H9 (cell line): ENCODE results near the gene WNT3A. TPM values are rescaled to one million over a fixed set of nuclear protein-coding genes. Genes with fewer than 3 reads are reported as not detected.

Experiments used
- DNase-seq: peaks from one replicate; pipeline ENCODE4 v3.0.0-alpha.2; 2017
- H2AFZ ChIP-seq: one replicate; pipeline ENCODE4 v1.6.1; 2013; ENCODE audit warnings: mild to moderate bottlenecking, low read length, control low read depth, moderate library complexity
- H2AK5ac ChIP-seq: 2 replicates; pipeline ENCODE4 v1.6.1; 2013; ENCODE audit warnings: low read length, control low read depth, mixed read lengths; ENCODE audit not compliant: insufficient read length
- H2BK120ac ChIP-seq: one replicate; pipeline ENCODE4 v1.6.1; 2013; ENCODE audit warnings: low read depth, mild to moderate bottlenecking, low read length, control low read depth, inconsistent platforms; ENCODE audit not compliant: poor library complexity, severe bottlenecking
- H2BK12ac ChIP-seq: 2 replicates; pipeline ENCODE4 v1.6.1; 2013; ENCODE audit warnings: low read length, control low read depth, mixed read lengths, low read depth; ENCODE audit not compliant: insufficient read length
- H2BK15ac ChIP-seq: 2 replicates; pipeline ENCODE4 v1.6.1; 2013; ENCODE audit warnings: low read depth, low read length, control low read depth
- H2BK20ac ChIP-seq: one replicate; pipeline ENCODE4 v1.6.1; 2013; ENCODE audit warnings: low read depth, mild to moderate bottlenecking, low read length, control low read depth, inconsistent platforms; ENCODE audit not compliant: poor library complexity, severe bottlenecking
- H2BK5ac ChIP-seq: 2 replicates; pipeline ENCODE4 v1.6.1; 2013; ENCODE audit warnings: low read length, control low read depth, mixed read lengths; ENCODE audit not compliant: insufficient read length
- H3K14ac ChIP-seq: 2 replicates; pipeline ENCODE4 v1.6.1; 2013; ENCODE audit warnings: low read length, control low read depth; ENCODE audit not compliant: insufficient read depth
- H3K18ac ChIP-seq: 2 replicates; pipeline ENCODE4 v1.6.1; 2013; ENCODE audit warnings: low read depth, mild to moderate bottlenecking, mixed read lengths, low read length, control low read depth; ENCODE audit not compliant: insufficient read length
- H3K23ac ChIP-seq: 2 replicates; pipeline ENCODE4 v1.6.1; 2013; ENCODE audit warnings: low read length, control low read depth, mixed read lengths, low read depth; ENCODE audit not compliant: insufficient read length
- H3K23me2 ChIP-seq: 2 replicates; pipeline ENCODE4 v1.6.1; 2013; ENCODE audit warnings: low read depth, mild to moderate bottlenecking, mixed read lengths, low read length, control low read depth; ENCODE audit not compliant: insufficient read length, poor library complexity, severe bottlenecking
- H3K27ac ChIP-seq: 2 replicates; pipeline ENCODE4 v1.5.1; 2013; ENCODE audit warnings: low read length, control low read depth, mixed read lengths, low read depth; ENCODE audit not compliant: insufficient read length
- H3K27me3 ChIP-seq: 2 replicates; pipeline ENCODE4 v1.6.1; 2013; ENCODE audit warnings: low read length, control low read depth, inconsistent platforms; ENCODE audit not compliant: insufficient read depth
- H3K4ac ChIP-seq: 2 replicates; pipeline ENCODE4 v1.6.1; 2013; ENCODE audit warnings: low read depth, mild to moderate bottlenecking, control low read depth, inconsistent platforms, low read length, moderate library complexity
- H3K4me1 ChIP-seq: 2 replicates; pipeline ENCODE4 v1.6.1; 2013; ENCODE audit warnings: low read length, control low read depth, inconsistent platforms; ENCODE audit not compliant: insufficient read depth
- H3K4me2 ChIP-seq: 2 replicates; pipeline ENCODE4 v1.6.1; 2013; ENCODE audit warnings: low read length, control low read depth, mixed read lengths; ENCODE audit not compliant: insufficient read length, insufficient read depth
- H3K56ac ChIP-seq: 2 replicates; pipeline ENCODE4 v1.6.1; 2013; ENCODE audit warnings: low read depth, mild to moderate bottlenecking, mixed read lengths, low read length, control low read depth; ENCODE audit not compliant: insufficient read length
- H3K79me1 ChIP-seq: 2 replicates; pipeline ENCODE4 v1.6.1; 2013; ENCODE audit warnings: low read depth, mild to moderate bottlenecking, moderate library complexity, low read length, control low read depth, inconsistent platforms; ENCODE audit not compliant: insufficient read depth, poor library complexity, severe bottlenecking
- H3K79me2 ChIP-seq: 2 replicates; pipeline ENCODE4 v1.6.1; 2013; ENCODE audit warnings: low read length, control low read depth, inconsistent platforms; ENCODE audit not compliant: insufficient read depth
- H3K9ac ChIP-seq: 2 replicates; pipeline ENCODE4 v1.6.1; 2013; ENCODE audit warnings: low read length, control low read depth, mixed read lengths; ENCODE audit not compliant: insufficient read length; ENCODE audit errors: extremely low read depth
- H3K9me3 ChIP-seq: one replicate; pipeline ENCODE4 v1.6.1; 2013; ENCODE audit warnings: low read depth, low read length, inconsistent platforms; ENCODE audit not compliant: control insufficient read depth
- H3T11ph ChIP-seq: one replicate; pipeline ENCODE4 v1.6.1; 2013; ENCODE audit warnings: mild to moderate bottlenecking, low read length, control low read depth, inconsistent platforms
- H4K20me1 ChIP-seq: one replicate; pipeline ENCODE4 v1.6.1; 2013; ENCODE audit not compliant: control insufficient read depth, insufficient read length, insufficient read depth
- H4K5ac ChIP-seq: 2 replicates; pipeline ENCODE4 v1.6.1; 2013; ENCODE audit warnings: low read depth, mild to moderate bottlenecking, mixed read lengths, low read length, control low read depth; ENCODE audit not compliant: insufficient read length
- H4K8ac ChIP-seq: replicated peaks from 2 replicates; pipeline ENCODE4 v1.6.1; 2013; ENCODE audit warnings: low read length, control low read depth, mixed read lengths, low read depth; ENCODE audit not compliant: insufficient read length
- H4K91ac ChIP-seq: 2 replicates; pipeline ENCODE4 v1.6.1; 2013; ENCODE audit warnings: low read depth, mild to moderate bottlenecking, moderate library complexity, mixed read lengths, low read length, control low read depth; ENCODE audit not compliant: insufficient read length
- H3K27ac Mint-ChIP-seq, 3 experiments: 2 replicates in 2 of 3; 3 replicates in 1 of 3; pipeline ENCODE4 v1.8.0; 2020 to 2021; ENCODE audit warnings: mixed read lengths in 3 of 3, mild to moderate bottlenecking in 1 of 3, moderate library complexity in 1 of 3
- H3K27me3 Mint-ChIP-seq: 2 replicates; pipeline ENCODE4 v1.8.0; 2021; ENCODE audit warnings: low read depth, mild to moderate bottlenecking, moderate library complexity, mixed read lengths
- H3K36me3 Mint-ChIP-seq, 3 experiments: 2 replicates in 2 of 3; 3 replicates in 1 of 3; pipeline ENCODE4 v1.8.0; 2020 to 2021; ENCODE audit warnings: low read depth in 3 of 3, mixed read lengths in 3 of 3; ENCODE audit not compliant: insufficient read depth in 1 of 3
- H3K4me1 Mint-ChIP-seq, 2 experiments: 2 replicates each; pipeline ENCODE4 v1.8.0; 2020; ENCODE audit warnings: mixed read lengths in 2 of 2
- H3K4me3 Mint-ChIP-seq, 2 experiments: 2 replicates in 1 of 2; 3 replicates in 1 of 2; pipeline ENCODE4 v1.8.0; 2020 to 2021; ENCODE audit warnings: mild to moderate bottlenecking in 2 of 2, mixed read lengths in 2 of 2, moderate library complexity in 1 of 2
- H3K9me3 Mint-ChIP-seq, 2 experiments: 2 replicates in 1 of 2; 3 replicates in 1 of 2; pipeline ENCODE4 v1.8.0; 2020; ENCODE audit warnings: mild to moderate bottlenecking in 2 of 2, mixed read lengths in 2 of 2, moderate library complexity in 1 of 2
- WGBS: extraction: QIAGEN DNeasy Blood & Tissue Kit; methylation state at CpG from one replicate; pipeline ENCODE4 v1.1.7; 2013; ENCODE audit warnings: missing lambda C conversion rate, low lambda C conversion rate, mixed read lengths; ENCODE audit not compliant: insufficient read length; ENCODE audit errors: extremely low coverage; 5-methylcytosine and 5-hydroxymethylcytosine counted together
- total RNA-seq: library from RNA; stranded (reverse); gene quantifications from 2 replicates; pipeline ENCODE4 v1.2.1, GENCODE V29; 2021
- TF ChIP-seq, protein P1 (sequence below): fragments of 200-600 bp; sonication (generic); conservative IDR thresholded peaks from 3 replicates; pipeline ENCODE4 v1.8.0; 2021; ENCODE audit warnings: antibody characterized with exemption, mild to moderate bottlenecking

Gene WNT3A
- total RNA-seq, 1 experiment from 2014 or later: 0.17 TPM

- H2BK15ac ChIP-seq: no peak overlapping the region
- no peak overlapping the region for H2AK5ac ChIP-seq
- H2BK5ac ChIP-seq: no peak overlapping the region
- H3K18ac ChIP-seq: no peak overlapping the region
- H3K4me2 ChIP-seq: no peak overlapping the region
- H3K23ac ChIP-seq: no peak overlapping the region
- no peaks in the 10 kb centered on the region for H3K4me1 ChIP-seq
- Mint-ChIP-seq H3K27ac (no peak overlapping the region), H3K27me3 (peaks cover 86% of the 10 kb centered on the region), H3K4me1 (peaks cover 5 to 7% of the 10 kb centered on the region in 2 experiments; a peak in 3 of 4 replicates), H3K9me3 (no peaks in the 10 kb centered on the region; a peak in 1 of 5 replicates), H3K4me3 (no peak overlapping the region; a peak in 1 of 5 replicates), H3K36me3 (no peaks in the 10 kb centered on the region; a peak in 1 of 7 replicates)
- H3K79me2 ChIP-seq: no peaks in the 10 kb centered on the region
- TF ChIP-seq, protein P1, sequence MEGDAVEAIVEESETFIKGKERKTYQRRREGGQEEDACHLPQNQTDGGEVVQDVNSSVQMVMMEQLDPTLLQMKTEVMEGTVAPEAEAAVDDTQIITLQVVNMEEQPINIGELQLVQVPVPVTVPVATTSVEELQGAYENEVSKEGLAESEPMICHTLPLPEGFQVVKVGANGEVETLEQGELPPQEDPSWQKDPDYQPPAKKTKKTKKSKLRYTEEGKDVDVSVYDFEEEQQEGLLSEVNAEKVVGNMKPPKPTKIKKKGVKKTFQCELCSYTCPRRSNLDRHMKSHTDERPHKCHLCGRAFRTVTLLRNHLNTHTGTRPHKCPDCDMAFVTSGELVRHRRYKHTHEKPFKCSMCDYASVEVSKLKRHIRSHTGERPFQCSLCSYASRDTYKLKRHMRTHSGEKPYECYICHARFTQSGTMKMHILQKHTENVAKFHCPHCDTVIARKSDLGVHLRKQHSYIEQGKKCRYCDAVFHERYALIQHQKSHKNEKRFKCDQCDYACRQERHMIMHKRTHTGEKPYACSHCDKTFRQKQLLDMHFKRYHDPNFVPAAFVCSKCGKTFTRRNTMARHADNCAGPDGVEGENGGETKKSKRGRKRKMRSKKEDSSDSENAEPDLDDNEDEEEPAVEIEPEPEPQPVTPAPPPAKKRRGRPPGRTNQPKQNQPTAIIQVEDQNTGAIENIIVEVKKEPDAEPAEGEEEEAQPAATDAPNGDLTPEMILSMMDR: no peak
- H3K9me3 ChIP-seq: no peaks in the 10 kb centered on the region
- no peak overlapping the region for H4K91ac ChIP-seq
- H3T11ph ChIP-seq: no peak overlapping the region
- H3K79me1 ChIP-seq: no peaks in the 10 kb centered on the region
- peaks cover 19% of the 10 kb centered on the region for H3K23me2 ChIP-seq
- no peak overlapping the region for H4K5ac ChIP-seq
- H4K8ac ChIP-seq: no peak overlapping the region
- no peak overlapping the region for H2BK12ac ChIP-seq
- no CpG with 5 or more reads among the region's 15 CpGs for WGBS
- no peak overlapping the region for H3K27ac ChIP-seq
- DNase-seq: no peak
- no peak overlapping the region; the same call in 1 of the 2 replicates for H3K14ac ChIP-seq
- H4K20me1 ChIP-seq: no peaks in the 10 kb centered on the region
- H3K9ac ChIP-seq: no peak overlapping the region
- peaks cover 36% of the 10 kb centered on the region for H3K27me3 ChIP-seq
- no peak overlapping the region for H2BK120ac ChIP-seq
- H2BK20ac ChIP-seq: no peak overlapping the region
- H3K4ac ChIP-seq: no peak overlapping the region
- no peak overlapping the region for H3K56ac ChIP-seq
- H2AFZ ChIP-seq: no peak overlapping the region
These were observed 56.7 kb downstream of the WNT3A start for GRCh38 chr1:228063251-228064191.
